Measurements from ENCODE around the gene KIF12. TPM values are rescaled to one million over a fixed set of nuclear protein-coding genes. Genes with fewer than 3 reads are reported as not detected.

KIF12 gene
- total RNA-seq, 1 experiment from 2014 or later, result not detected

DNA sequence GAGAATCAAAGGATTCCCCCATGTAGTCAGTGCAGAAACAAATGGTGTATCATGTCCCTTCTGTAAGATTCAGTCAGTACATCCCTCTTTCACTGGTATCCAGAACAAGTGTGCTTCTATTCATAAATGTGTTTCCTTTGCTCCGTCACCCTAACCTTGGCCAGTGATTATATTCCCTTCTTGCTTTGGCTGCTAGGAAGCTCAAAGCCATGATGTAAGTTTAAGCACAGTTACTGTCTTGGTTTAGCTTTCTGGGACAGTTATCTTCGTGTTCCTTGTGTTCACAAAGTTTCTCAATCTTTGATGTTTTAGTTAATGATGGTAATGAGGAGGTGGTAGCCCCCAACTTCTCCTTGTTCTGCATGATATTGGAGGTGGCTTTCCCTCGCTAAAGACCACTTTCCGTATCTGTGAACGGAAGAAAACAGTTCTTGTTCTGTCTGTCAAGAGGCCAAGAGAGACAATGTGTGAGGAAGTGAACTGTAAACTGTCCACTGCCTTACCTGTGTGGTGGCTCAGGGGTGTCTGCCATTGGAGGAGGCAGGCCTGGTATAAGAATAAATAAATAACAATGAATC is 18.8 kb downstream of the KIF12 start:
- CTCF ChIA-PET, result no interaction called here
- TF ChIP-seq CTCF (conservative IDR thresholded peaks at IDR 0.05) (no peak), EZH2 (IDR thresholded peaks at IDR 0.05; ENCODE audit: low read depth) (no peak)
- no peak overlapping the region for H2AFZ ChIP-seq
- no peaks in the 10 kb centered on the region for H3K79me2 ChIP-seq (ENCODE audit: low read depth)
- H3K36me3 ChIP-seq (ENCODE audit: low read depth), result no peaks in the 10 kb centered on the region
- H3K4me1 ChIP-seq (replicated peaks; ENCODE audit: insufficient read depth), result no peaks in the 10 kb centered on the region
- peaks cover 31% of the 10 kb centered on the region for H3K27me3 ChIP-seq (ENCODE audit: insufficient read depth, low read depth)
- POLR2A ChIA-PET (ENCODE audit: unreplicated experiment), result no interaction called here
- no peak overlapping the region for H3K27ac ChIP-seq
- H4K20me1 ChIP-seq (ENCODE audit: insufficient read depth), result no peaks in the 10 kb centered on the region
- no peaks in the 10 kb centered on the region for H3F3A ChIP-seq (ENCODE audit: insufficient read depth, low read depth)
- H3K9me2 ChIP-seq (ENCODE audit: insufficient read depth), result no peaks in the 10 kb centered on the region
- intact Hi-C loops (cut with micrococcal nuclease; ENCODE audit: unreplicated experiment), result no loop called here
- no TSS peak for BruUV-seq (replicated peaks)
- no peaks in the 10 kb centered on the region for H3K9me3 ChIP-seq (ENCODE audit: insufficient read depth, low read depth)
- no peak for DNase-seq
- H3K4me3 ChIP-seq, result no peak overlapping the region
- no peak overlapping the region for H3K4me2 ChIP-seq

DNA sequence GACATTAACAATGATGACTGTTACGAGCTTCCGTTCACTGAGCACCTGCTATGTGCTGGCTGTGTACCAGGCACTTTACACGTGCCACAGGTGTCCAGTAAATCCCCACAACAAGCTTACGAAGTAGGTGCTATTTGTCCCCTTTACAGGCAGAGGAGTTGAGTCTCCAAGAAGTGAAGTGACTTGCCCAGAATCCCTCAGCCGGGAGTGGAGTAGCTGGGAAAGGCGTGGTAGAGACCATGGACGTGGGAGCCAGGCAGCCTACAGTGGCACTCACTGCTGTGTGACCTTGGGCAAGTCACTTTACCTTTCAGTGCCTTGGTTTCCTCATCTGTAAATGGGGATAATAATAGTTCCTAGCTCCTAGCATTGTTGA is 20.3 kb downstream of the KIF12 start:
- no peaks in the 10 kb centered on the region for H3K9me2 ChIP-seq (ENCODE audit: insufficient read depth)
- TF ChIP-seq CTCF (conservative IDR thresholded peaks at IDR 0.05), result no peak
- TF ChIP-seq EZH2 (IDR thresholded peaks at IDR 0.05; ENCODE audit: low read depth), result no peak
- CTCF ChIA-PET, result no interaction called here
- H3K4me1 ChIP-seq (replicated peaks; ENCODE audit: insufficient read depth), result no peaks in the 10 kb centered on the region
- POLR2A ChIA-PET (ENCODE audit: unreplicated experiment), result no interaction called here
- H3K4me2 ChIP-seq, result no peak overlapping the region
- no peak overlapping the region for H2AFZ ChIP-seq
- H3K36me3 ChIP-seq (ENCODE audit: low read depth), result no peaks in the 10 kb centered on the region
- H4K20me1 ChIP-seq (ENCODE audit: insufficient read depth), result no peaks in the 10 kb centered on the region
- peaks cover 28% of the 10 kb centered on the region for H3K27me3 ChIP-seq (ENCODE audit: insufficient read depth, low read depth)
- H3K9me3 ChIP-seq (ENCODE audit: insufficient read depth, low read depth), result no peaks in the 10 kb centered on the region
- intact Hi-C loops (cut with micrococcal nuclease; ENCODE audit: unreplicated experiment), result no loop called here
- no TSS peak for BruUV-seq (replicated peaks)
- no peak for DNase-seq
- H3K27ac ChIP-seq, result no peak overlapping the region
- no peaks in the 10 kb centered on the region for H3F3A ChIP-seq (ENCODE audit: insufficient read depth, low read depth)
- H3K79me2 ChIP-seq (ENCODE audit: low read depth), result no peaks in the 10 kb centered on the region
- no peak overlapping the region for H3K4me3 ChIP-seq

- Histone ChIP-seq H3F3A (ENCODE audit: insufficient read depth, low read depth) (no peaks in the 10 kb centered on the region), H3K4me3 (no peak within 1 kb of the TSS), H4K20me1 (ENCODE audit: insufficient read depth) (no peaks in the 10 kb centered on the region), H2AFZ (no peak within 1 kb of the TSS), H3K4me2 (no peak within 1 kb of the TSS), H3K27ac (no peak within 1 kb of the TSS), H3K4me1 (replicated peaks; ENCODE audit: insufficient read depth) (no peaks in the 10 kb centered on the region), H3K36me3 (ENCODE audit: low read depth) (no peaks in the 10 kb centered on the region), H3K9me3 (ENCODE audit: insufficient read depth, low read depth) (no peaks in the 10 kb centered on the region), H3K9me2 (ENCODE audit: insufficient read depth) (no peaks in the 10 kb centered on the region), H3K79me2 (ENCODE audit: low read depth) (no peaks in the 10 kb centered on the region), H3K27me3 (ENCODE audit: insufficient read depth, low read depth) (peaks cover 26% of the 10 kb centered on the region)
- TF ChIP-seq CTCF (conservative IDR thresholded peaks at IDR 0.05) (no peak), EZH2 (IDR thresholded peaks at IDR 0.05; ENCODE audit: low read depth) (no peak)
- no peak for DNase-seq
- ChIA-PET CTCF (no interaction called here), POLR2A (ENCODE audit: unreplicated experiment) (no interaction called here)
- BruUV-seq (replicated peaks), result no TSS peak
- intact Hi-C loops (cut with micrococcal nuclease; ENCODE audit: unreplicated experiment), result no loop called here
Measured at GRCh38 chr9:114078021-114078780, 20.9 kb downstream of the KIF12 start, which contains the start of gene AMBP. AMBP (minus strand) TSS chr9:114078300; CDS start chr9:114078209, 91 bp downstream.

All from PC-9 (cell line).